GM12874 (cell line): ENCODE results near the gene THAP11.

Source experiments
- TF ChIP-seq, protein P1 (sequence below): IDR thresholded peaks from 2 replicates; pipeline ENCODE4 v1.5.1; 2011; ENCODE audit warnings: low read depth, mild to moderate bottlenecking, control low read depth, low read length, moderate library complexity; ENCODE audit not compliant: insufficient read depth

Gene THAP11

GRCh38 chr16:67847064-67847861, 5.1 kb downstream of the THAP11 start, which contains the start of gene CENPT:
Gene CENPT (minus strand): TSS chr16:67847693. CDS start chr16:67833859, 13,834 bp downstream.
- TF ChIP-seq, protein P1, sequence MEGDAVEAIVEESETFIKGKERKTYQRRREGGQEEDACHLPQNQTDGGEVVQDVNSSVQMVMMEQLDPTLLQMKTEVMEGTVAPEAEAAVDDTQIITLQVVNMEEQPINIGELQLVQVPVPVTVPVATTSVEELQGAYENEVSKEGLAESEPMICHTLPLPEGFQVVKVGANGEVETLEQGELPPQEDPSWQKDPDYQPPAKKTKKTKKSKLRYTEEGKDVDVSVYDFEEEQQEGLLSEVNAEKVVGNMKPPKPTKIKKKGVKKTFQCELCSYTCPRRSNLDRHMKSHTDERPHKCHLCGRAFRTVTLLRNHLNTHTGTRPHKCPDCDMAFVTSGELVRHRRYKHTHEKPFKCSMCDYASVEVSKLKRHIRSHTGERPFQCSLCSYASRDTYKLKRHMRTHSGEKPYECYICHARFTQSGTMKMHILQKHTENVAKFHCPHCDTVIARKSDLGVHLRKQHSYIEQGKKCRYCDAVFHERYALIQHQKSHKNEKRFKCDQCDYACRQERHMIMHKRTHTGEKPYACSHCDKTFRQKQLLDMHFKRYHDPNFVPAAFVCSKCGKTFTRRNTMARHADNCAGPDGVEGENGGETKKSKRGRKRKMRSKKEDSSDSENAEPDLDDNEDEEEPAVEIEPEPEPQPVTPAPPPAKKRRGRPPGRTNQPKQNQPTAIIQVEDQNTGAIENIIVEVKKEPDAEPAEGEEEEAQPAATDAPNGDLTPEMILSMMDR = no peak

- TF ChIP-seq, protein P1 = no peak
Measured at GRCh38 chr16:67848118-67848517, 6.0 kb downstream of the THAP11 start.

- TF ChIP-seq, protein P1 = no peak
Measured at GRCh38 chr16:67853670-67854069, 11.6 kb downstream of the THAP11 start.

- TF ChIP-seq, protein P1 = no peak
Measured at GRCh38 chr16:67855789-67856188, 13.7 kb downstream of the THAP11 start.

- TF ChIP-seq, protein P1 = no peak
Measured at GRCh38 chr16:67856927-67857546, 14.9 kb downstream of the THAP11 start.

DNA sequence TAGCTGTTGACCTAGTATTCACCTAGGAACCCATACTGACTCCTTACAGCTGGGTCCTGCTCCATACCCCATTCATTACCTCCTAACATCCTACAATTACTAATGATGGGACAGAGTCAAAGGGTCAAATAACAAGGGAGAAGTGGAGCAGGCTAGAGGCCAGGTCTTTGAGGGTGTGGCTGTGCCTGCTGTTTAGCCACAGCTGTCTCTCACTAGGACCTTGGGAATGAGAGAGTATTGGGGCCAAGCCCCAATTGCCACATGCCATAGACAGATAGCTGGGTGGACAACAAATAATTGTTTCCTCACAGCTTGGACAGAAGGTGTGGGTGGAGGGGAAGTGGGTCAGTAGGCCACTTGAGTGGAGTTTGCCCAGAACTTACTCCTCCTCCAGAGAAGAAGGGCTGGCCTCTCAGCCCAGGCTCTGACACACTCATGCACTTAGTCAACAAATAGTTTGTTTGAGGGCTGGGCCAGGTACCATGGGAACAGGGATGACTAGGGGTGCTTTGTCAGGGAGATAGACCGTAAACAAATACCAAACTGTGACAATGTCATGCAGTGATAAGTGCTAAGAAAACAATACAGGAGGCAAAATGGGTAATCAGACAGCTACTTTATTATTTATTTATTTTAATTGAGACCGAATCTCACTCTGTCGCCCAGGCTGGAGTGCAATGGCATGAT, 15.6 kb downstream of the THAP11 start:
- TF ChIP-seq, protein P1 = no peak

DNA sequence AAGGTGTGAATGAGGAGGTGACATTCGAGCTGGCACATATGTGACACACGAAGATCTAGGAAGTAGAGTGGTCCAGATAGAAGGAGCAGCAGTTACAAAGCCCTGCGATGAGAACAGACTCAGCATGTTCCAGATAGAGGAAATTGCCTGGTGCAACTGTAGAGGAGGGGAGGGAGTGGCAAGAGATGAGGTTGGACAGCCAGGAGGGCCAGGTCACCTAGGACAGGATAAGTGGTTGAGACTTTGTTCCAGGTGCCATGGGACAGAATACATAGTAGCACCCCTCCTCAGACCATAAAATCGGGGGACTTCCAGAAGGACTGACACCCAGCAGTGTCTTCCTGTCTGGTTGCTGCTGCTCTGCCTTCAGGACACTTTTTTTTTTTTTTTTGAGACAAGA, 16.4 kb downstream of the THAP11 start:
- TF ChIP-seq, protein P1 = no peak
